ENCODE results near the gene DNAJC7.
"Not testable (repeated sequence)": the region's sequence is repeated elsewhere in the genome, so short reads cannot be mapped to it uniquely, and the experiment has no call there.

The DNAJC7 gene

DNA sequence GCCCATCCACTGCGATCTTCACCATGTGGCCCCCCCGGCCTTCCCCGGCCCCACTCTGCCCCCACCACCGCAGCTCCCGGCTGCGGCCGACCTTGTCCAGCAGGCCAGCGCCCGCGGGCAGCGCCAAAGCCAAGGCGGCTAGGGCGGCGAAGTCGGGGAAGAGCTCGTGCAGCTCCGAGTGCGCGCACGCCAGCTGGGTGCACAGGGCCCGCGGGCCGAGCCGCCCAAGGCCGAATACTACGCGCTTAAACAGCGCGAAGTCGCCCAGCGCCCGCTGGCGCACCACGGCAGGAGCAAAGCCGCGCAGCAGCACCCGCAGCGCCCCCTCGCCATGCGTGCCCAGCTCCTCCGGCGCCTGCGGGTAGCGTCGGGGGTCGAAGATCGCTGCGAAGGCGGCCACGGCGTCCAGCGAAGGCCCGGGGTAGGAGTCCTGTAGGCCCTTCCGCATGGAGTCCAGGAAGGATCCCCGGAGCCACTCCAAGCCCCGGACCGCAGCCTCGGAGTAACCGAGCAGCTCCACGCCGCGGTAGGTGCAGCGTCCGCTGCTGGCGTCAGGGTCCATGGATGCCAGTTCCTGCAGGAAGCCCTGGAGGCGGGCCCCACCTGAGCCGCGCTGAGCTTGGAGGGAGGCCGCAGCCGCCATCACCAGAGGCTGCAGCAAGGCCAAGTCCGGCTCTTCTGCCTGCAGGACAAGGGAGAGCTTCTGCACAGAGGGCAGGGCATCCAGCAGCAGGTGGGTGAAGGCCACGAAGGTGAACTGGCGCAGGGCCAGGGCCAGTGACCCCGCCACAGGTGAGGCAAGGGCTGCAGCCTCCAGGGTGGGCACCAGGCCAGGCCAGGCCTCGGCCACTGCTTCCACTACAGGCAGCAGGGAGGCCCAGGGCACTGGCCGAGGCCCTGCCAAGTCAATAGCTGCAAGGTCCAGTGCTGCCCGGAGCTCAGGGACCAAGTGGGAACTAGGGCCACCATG is 22.8 kb upstream of the DNAJC7 start:
- no peak for DNase-seq

- no peak for DNase-seq
These were observed 21.2 kb upstream of the DNAJC7 start for GRCh38 chr17:42038221-42038973.

DNA sequence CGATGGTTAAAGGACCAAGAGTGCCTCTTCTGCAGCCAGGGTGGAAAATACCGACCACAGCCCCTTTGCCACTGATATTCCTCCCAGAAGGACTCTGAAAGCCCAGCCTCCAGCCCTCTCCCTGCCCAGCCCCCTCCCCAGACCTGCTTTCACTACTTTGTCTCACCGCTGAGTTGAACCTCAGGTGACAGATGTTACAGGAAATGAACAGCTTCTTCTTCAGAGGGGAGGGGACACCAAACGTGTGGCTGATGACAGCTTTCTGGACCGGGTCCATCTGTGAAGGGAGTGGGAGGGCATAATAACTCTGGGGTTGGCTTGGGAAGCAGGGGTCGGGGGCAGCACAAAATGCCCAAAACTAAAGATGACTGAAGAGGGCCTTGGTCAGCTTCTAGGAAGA is 16.8 kb upstream of the DNAJC7 start:
- DNase-seq: no peak

GRCh38 chr17:42031584-42031983 is 14.3 kb upstream of the DNAJC7 start:
- no peak for DNase-seq

DNA sequence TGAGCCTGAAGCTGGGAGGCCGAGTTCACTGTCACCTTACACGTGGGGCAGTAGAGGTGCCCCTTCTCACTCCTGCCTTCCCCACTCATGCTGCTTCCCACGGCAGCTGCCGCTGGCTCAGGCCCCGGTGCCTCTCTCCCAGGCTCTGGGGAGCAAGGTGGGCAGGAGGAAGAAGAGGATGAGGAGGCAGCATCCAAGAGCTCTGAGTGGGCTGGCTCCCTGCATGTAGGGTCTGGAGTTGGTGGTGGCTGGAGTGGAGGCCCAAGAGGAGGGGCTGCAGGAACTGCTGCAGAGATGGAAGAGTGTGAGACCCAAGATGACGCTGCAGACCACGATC is 11.5 kb upstream of the DNAJC7 start:
- DNase-seq: no peak

DNA sequence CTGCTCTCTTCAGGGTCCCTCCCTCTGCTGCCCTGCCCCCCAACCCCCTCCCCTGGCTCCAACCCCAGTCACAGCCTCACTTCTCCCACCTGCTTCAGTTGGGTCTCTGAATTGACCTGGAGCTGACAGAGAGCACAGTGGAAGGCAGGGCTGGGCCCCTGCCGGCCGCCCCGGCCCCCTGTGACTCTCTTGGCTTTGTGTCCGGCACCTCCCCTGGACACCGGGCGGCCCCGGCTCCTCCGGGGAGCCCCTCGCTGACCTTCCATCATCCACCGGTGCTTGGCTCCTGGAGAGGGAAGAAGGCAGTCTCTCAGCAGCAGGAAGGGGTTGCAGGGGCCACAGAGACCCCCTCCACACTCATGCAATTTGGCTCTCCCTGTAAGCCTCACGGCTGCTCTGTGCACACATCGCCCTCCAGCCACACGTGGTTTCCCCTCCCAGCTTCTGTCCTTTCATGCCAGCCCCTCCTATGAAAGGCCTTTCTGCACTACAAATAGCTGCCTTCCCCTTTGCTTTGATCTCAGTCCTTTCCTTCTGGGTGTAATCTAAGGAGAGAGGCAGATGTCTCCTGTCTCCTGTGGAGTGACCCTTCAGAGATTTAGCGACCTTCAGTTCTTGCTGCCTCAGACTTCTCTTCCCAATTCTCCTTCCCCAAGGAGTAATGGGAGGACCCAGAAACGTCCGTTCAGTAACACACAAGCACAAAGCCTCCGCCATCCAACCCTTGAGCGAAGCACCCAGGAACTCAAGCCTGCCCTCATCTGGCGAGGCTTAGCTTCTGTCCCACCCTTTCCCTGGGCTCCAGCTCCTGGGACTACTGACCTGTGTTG is 10.9 kb upstream of the DNAJC7 start:
- no peak for DNase-seq

DNA sequence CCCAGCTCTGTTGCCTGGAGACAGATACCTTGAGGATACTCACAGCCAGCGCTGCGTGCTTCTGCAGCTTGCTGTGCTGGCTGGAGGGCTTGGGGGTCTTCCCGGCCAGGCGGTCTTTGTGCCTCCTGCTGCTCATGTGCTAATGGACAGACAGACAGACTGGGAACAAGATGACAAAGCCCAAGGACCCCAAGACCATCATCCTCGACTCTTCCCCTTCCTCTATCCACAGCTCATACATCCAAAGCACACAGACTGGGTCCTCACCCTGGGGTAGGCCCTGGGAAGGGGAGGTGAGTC is 10.3 kb upstream of the DNAJC7 start:
- DNase-seq: no peak

DNA sequence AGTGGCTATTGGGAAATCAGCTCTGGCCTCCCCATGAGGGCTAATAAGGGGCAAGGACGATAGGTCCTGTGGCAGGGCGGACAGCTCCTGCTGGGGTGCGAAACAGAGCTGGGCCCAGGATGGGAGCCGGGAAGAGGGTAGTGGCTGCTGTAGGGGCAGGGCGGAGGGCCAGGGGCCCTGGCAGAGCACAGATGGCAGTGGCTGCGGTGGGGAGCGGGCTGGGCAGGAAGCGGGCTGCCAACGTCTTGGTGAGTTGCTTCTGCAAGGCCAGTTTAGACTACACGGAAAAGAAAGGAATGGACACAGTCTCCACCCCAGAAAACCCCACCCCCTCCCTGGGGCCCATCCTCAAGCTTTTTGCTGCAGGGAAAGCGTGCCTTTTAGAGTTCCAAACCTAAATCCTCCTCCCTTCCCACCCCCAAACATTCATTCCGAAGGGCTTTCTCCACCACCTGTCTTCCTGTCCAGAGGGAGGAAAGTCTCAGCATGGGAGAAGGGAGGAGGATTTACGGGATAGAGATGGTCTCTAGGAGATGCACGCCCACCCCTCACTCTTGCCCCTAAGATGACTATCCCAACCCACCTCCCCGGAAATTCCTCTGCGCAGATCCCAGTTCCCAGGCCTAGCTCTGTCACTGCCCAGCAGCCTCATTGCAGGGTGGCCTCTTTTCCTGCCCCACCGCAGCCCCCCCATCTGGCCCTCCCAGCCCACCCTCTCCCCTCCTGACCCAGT is 9.8 kb upstream of the DNAJC7 start:
- DNase-seq: no peak

- no peak for DNase-seq
These were observed 8.7 kb upstream of the DNAJC7 start for GRCh38 chr17:42025936-42026335.

GRCh38 chr17:42025191-42025579 is 7.9 kb upstream of the DNAJC7 start:
- no peak for DNase-seq

DNA sequence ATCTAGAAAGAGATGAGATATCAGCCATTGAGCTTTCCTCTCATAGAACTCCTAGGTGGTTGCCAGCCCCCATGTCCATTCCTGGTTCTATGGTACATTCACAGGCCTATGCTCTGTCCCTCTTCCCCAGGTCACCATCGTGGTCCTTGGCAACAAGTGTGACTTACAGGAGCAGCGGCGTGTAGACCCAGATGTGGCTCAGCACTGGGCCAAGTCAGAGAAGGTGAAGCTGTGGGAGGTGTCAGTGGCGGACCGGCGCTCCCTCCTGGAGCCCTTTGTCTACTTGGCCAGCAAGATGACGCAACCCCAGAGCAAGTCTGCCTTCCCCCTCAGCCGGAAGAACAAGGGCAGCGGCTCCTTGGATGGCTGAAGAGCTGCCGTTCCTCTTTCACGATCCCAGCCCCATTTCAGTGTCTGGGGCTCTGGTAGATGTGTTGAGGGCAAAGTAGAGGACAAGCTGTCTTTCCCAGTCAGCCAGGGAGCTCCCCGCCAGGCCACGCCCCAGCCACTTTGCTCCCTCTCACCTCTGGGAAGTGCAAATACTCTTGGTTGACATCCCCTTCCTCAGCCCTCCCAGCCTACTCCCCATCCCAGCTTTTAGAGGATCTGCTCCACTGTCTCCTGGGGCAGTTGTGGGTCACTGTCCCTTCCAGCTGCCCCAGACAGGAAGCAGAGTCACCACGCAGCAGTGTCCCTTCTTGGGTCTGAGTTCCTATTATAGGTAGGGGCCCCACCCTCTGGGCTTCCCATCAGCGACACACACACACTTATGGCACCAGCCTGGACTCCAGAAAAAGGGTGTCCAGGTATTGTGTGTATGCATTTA is 6.5 kb upstream of the DNAJC7 start:
- no peak for DNase-seq

- not testable (repeated sequence) for DNase-seq
These were observed 3.6 kb upstream of the DNAJC7 start for GRCh38 chr17:42020845-42021244.

DNA sequence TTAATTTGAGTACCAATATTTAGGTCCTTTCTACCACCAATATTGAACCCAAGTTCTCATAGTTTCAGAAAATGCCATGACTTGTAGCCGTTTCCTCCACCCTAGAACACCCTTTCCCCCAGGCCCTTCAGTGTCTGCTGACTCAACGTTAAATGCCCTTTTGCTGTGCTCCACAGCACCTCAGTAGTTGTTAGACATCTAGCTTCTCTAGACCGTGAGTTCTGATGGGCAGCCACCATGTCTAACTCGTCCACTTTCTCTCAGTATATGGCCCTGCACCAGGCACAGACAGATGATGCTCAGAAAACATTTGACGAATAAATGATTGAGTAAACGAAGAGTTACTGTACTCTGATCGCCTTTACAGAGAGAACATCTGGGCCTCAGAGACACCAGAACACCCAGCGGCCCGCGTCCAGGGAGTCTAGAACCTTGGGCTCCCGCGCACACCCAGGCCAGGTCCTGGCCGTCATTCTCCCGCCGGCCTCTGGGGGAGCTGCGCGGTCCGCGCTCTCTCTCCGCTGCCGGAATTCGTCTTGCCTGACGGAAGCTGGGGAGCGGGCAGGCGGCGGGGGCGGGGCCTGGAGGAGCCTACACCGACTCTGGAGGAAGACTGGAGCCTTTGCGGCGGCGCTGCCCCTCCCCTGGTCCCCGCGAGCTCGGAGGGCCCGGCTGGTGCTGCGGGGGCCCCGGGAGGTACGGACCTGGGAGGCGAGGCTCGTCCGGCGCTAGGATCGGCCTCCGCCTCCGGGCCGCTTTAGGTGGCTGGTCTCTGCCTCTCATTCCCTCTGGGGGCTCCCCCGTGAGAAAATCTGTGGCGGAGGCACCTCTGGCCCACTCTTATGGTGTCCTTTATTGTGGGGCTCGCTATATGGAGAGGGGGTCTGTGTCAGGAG is 2.5 kb upstream of the DNAJC7 start, which contains the start of gene NKIRAS2:
Gene NKIRAS2, plus strand, starts transcription at position 582 of the 896 bp plus-strand sequence. CDS start 1,488 bp downstream, outside the sequence.
- peak; percentile 80 for DNase-seq

DNA sequence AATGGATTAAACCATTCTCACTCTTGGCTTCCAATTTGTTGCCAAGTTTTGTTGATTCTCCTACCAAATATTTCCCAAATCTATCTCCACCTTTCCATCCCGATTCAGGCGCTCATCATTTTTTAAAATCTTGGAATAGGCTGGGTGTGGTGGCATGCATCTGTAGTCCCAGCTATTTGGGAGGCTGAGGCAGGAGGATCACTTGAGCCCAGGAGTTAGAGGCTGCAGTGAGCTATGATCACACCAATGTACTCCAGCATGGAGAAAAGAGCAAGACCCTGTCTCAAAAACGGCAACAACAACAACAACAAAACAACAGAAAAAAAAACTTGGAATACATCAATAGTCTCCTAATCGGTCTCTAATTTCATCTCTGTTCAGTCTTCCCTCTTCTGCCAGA is 1.7 kb upstream of the DNAJC7 start:
- no peak for DNase-seq

DNA sequence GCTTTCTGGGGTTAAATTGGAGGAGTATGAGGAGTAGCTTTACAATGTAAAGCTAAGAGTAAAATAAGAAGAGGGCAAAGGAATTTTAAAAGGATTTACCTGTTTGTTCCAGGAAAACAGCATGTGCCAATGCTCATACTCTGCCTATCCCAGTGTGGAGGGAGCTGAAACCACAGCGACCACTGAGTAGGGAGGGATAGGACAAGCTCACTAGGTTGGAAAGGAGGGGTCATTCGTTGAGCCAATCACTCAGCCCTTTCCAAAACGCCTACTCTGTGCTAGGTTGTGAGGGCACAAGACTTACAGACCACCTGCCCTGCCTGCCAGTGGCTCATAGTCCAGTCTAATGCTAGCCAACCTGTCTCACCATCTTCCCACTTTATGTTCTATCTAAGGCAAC is 1.1 kb upstream of the DNAJC7 start:
- DNase-seq: no peak

GRCh38 chr17:42017866-42018200 is 594 bp upstream of the DNAJC7 start:
- no peak for DNase-seq

DNA sequence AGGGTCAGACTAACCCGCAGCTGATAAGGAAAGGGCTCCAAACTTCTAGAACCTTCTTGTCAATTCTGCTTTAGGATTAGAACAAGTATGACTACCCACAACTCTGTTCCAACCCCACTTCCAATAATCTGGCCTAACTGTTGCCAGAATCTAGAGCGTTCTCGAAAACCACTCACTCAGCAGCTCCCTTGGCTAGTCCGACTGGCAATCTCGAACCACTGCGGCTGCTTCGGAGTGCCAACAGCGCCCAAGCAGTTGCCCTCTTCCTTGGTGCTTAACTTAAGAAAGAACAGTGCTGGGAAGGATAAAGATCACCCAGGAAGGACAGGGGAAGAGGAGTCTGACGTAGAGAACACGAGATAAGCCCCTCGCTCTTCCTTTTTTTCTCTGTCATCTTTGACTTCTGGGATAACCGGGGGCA is 818 bp downstream of the DNAJC7 start:
- DNase-seq: no peak

GRCh38 chr17:42013740-42014139 is 3.5 kb downstream of the DNAJC7 start:
- DNase-seq: not testable (repeated sequence)

DNA sequence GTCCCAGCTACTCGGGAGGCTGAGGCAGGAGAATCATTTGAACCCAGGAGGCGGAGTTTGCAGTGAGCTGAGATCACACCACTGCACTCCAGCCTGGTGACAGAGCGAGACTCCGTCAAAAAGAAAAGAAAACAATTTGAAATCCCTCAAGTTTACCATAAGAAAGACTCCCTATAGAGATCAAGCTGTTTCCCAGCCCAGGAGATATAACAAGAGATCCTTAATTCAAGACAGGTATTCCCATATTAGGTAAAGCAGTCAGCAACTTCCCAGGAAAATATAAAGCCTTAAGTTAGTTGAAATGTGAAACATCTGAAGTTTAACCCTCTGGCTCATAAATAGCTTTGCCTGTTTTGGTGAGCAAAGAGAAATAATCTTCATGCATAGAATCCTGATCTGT is 4.9 kb downstream of the DNAJC7 start:
- not testable (repeated sequence) for DNase-seq

DNA sequence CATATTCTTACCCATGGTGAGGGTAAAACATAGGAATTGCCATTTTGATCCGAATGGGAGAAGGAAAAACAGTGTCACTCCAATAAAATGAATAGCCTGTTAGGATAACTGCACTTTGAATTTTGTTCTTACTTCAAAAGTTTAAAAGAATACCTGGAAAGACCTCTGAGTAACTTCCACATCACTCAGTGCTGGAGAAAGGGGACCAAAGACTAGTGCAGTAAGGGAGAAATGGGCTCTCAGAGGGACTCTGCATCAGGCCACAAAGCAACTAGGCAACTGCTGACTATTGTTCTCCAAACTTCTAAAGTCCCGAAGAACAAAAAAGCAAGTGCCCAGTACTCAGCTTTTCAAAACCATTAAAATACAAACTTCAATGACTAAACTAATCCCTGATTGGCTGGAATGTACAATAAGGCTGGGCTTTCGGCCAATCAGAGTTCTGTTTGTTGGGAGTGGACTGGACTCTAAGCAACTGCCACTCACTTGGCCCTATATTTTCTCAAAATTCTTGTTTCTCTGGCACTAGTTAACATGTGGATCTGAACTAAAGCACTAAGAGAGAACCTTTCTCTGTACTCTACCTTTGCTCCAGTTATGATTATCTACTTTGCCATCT is 6.2 kb downstream of the DNAJC7 start:
- DNase-seq: no peak

Data from NCI-H2029 (cell line).